Measurements from ENCODE around the gene HPDL.

Gene HPDL

DNA sequence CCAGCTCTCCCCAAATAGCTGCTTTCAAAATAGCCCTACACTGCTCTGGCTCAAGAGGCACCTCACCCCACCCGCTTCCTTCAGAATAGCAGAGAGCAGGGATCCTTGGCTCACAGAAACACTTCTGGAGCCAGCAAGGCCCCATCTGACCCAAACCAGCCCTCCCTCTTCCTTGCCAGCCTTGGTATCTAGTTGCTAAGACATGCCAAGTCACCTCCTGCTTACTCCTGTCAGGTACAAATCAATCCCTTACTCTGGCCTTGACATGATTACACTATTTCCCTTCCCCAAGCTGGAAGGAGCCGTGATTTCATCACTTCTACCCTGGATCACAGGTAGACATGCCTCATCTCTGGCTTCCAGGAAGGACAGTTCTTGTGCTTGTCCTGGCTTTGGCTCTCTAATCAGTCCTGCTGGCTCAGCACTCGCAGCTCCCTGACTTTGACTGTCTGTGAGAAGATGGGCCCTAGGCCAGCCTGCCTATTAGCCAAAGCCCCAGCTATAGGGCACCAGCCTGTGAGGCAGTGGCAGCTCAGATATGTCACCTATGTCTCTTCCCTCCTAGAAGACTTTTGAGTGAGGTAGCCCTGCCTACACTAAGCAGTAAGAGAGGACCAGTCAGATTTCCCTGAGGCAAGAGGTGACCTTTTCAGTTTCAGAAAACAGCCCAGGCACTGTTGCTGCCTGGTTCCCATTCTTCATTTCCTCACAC lies 22.4 kb downstream of the HPDL start:
- TF ChIP-seq, protein P1, sequence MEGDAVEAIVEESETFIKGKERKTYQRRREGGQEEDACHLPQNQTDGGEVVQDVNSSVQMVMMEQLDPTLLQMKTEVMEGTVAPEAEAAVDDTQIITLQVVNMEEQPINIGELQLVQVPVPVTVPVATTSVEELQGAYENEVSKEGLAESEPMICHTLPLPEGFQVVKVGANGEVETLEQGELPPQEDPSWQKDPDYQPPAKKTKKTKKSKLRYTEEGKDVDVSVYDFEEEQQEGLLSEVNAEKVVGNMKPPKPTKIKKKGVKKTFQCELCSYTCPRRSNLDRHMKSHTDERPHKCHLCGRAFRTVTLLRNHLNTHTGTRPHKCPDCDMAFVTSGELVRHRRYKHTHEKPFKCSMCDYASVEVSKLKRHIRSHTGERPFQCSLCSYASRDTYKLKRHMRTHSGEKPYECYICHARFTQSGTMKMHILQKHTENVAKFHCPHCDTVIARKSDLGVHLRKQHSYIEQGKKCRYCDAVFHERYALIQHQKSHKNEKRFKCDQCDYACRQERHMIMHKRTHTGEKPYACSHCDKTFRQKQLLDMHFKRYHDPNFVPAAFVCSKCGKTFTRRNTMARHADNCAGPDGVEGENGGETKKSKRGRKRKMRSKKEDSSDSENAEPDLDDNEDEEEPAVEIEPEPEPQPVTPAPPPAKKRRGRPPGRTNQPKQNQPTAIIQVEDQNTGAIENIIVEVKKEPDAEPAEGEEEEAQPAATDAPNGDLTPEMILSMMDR (IDR thresholded peaks at IDR 0.05; ENCODE audit: low read depth, low read length) = no peak
- TF ChIP-seq MYC (IDR thresholded peaks at IDR 0.05; ENCODE audit: low read depth, low read length) (no peak), POLR2A (IDR thresholded peaks at IDR 0.05; ENCODE audit: extremely low read depth, insufficient read length) (no peak)
- TF ChIP-seq, protein P2, sequence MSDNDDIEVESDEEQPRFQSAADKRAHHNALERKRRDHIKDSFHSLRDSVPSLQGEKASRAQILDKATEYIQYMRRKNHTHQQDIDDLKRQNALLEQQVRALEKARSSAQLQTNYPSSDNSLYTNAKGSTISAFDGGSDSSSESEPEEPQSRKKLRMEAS (IDR thresholded peaks at IDR 0.05; ENCODE audit: low read depth, low read length) = no peak
- no peak for DNase-seq (ENCODE audit: low read depth)
- no peak overlapping the region for H3K4me3 ChIP-seq (ENCODE audit: low read depth, low read length)

DNA sequence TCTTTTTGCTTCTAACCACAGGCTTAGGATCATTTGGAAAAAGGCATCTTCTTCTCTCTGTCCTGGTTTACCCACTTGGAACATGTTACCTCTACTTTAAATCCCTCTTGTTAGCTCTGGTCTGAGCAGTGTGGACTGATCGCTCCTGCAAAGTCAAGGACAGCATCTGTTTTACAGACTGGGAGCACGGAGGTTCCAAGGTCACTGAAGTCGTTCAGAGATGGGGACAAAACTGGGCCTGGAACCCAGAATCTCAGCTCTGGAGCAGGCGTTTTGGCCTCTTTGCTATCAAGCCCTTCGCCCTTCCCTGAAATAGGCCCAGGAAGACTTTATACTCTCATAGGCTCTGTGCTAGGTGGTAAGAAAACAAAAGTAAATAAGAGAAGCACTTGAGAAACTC lies 24.8 kb downstream of the HPDL start:
- DNase-seq (ENCODE audit: low read depth) = no peak
- no peak for TF ChIP-seq MYC (IDR thresholded peaks at IDR 0.05; ENCODE audit: low read depth, low read length)
- TF ChIP-seq, protein P2 (IDR thresholded peaks at IDR 0.05; ENCODE audit: low read depth, low read length) = no peak
- no peak for TF ChIP-seq POLR2A (IDR thresholded peaks at IDR 0.05; ENCODE audit: extremely low read depth, insufficient read length)
- H3K4me3 ChIP-seq (ENCODE audit: low read depth, low read length) = no peak overlapping the region

DNA sequence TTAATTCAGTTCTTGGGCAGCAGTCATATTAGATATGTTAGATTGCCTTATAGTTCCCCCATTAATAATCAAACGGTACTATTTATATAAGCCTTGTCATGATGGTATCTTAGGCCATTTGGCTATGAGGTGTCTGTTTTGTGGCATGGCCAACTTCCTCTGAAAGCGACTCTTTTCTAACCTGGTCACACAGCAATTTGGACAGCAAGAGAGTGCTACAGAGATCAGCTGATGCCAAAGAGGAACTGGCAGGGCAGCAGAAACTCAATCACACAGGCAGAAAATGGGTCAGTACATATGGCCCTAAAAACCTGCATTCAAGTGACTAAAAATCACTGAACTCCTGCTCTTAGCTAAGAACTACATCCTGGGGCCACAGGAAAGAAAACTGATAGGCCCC lies 27.0 kb downstream of the HPDL start:
- DNase-seq (ENCODE audit: low read depth) = no peak
- TF ChIP-seq POLR2A (IDR thresholded peaks at IDR 0.05; ENCODE audit: extremely low read depth, insufficient read length) (no peak), MYC (IDR thresholded peaks at IDR 0.05; ENCODE audit: low read depth, low read length) (no peak)
- TF ChIP-seq, protein P1 (IDR thresholded peaks at IDR 0.05; ENCODE audit: low read depth, low read length) = no peak
- TF ChIP-seq, protein P2 (IDR thresholded peaks at IDR 0.05; ENCODE audit: low read depth, low read length) = no peak
- no peak overlapping the region for H3K4me3 ChIP-seq (ENCODE audit: low read depth, low read length)

DNA sequence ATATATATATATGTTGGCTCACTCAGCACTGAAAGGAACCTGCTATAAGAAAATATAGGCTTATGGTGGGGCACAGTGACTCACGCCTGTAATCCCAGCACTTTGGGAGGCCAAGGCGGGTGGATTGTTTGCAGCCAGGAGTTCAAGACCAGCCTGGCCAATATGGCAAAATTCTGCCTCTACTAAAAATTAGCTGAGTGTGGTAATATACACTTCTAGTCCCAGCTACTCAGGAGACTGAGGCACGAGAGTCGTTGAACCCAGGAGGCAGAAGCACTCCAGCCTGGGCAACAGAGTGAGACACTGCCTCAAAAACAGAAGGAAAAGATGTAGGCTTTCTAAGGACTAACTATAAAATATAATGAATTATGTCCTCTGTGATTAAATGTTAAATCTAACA lies 28.1 kb downstream of the HPDL start:
- no peak overlapping the region for H3K4me3 ChIP-seq (ENCODE audit: low read depth, low read length)
- no peak for DNase-seq (ENCODE audit: low read depth)
- TF ChIP-seq, protein P2 (IDR thresholded peaks at IDR 0.05; ENCODE audit: low read depth, low read length) = no peak
- TF ChIP-seq, protein P1 (IDR thresholded peaks at IDR 0.05; ENCODE audit: low read depth, low read length) = no peak

DNA sequence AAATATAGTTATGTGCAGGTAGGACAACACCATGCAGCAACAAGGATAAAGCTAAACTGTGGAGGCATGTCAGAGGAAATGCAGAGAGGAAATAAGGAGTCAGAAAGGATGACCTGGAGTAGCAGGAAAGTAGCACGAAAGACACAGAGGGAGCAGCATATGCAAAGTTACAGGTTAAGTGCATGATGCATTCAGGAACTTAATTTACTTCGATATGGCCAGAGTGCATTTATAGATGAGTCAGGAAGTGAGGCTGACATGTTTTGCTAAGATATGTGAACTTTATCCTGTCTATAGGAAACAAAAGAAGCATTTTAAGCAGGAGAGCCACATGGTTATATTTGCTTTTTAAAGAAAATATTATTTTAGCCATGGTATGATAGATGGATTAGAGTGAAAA lies 29.0 kb downstream of the HPDL start:
- no peak for DNase-seq (ENCODE audit: low read depth)
- TF ChIP-seq, protein P2 (IDR thresholded peaks at IDR 0.05; ENCODE audit: low read depth, low read length) = no peak
- no peak for TF ChIP-seq MYC (IDR thresholded peaks at IDR 0.05; ENCODE audit: low read depth, low read length)
- TF ChIP-seq, protein P1 (IDR thresholded peaks at IDR 0.05; ENCODE audit: low read depth, low read length) = no peak
- TF ChIP-seq POLR2A (IDR thresholded peaks at IDR 0.05; ENCODE audit: extremely low read depth, insufficient read length) = no peak
- H3K4me3 ChIP-seq (ENCODE audit: low read depth, low read length) = no peak overlapping the region

DNA sequence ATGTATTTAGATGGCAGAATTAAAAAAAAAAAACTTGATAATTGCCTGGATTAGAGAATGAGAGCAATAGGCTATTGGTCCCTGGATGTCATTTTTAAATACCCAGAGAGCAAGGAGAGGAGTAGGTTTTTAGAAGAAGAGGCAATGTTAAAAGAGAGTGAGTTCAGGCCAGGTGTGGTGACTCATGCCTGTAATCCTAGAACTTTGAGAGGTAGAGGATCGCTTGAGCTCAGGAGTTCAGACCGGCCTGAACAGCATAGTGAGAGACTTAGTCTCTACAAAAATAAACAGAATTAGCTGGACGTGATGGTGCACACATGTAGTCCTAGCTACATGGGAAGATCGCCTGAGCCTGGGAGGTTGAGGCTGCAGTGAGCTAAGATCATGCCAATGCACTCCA lies 29.5 kb downstream of the HPDL start:
- no peak for TF ChIP-seq POLR2A (IDR thresholded peaks at IDR 0.05; ENCODE audit: extremely low read depth, insufficient read length)
- TF ChIP-seq, protein P2 (IDR thresholded peaks at IDR 0.05; ENCODE audit: low read depth, low read length) = no peak
- no peak for TF ChIP-seq MYC (IDR thresholded peaks at IDR 0.05; ENCODE audit: low read depth, low read length)
- TF ChIP-seq, protein P1 (IDR thresholded peaks at IDR 0.05; ENCODE audit: low read depth, low read length) = no peak
- DNase-seq (ENCODE audit: low read depth) = no peak
- no peak overlapping the region for H3K4me3 ChIP-seq (ENCODE audit: low read depth, low read length)

Measured in NB4 (cell line).